8988T (cell line): ENCODE data around the gene RABIF.
"Not testable (repeated sequence)": the region's sequence is repeated elsewhere in the genome, so short reads cannot be mapped to it uniquely, and the experiment has no call there.

ENCODE experiments used
- DNase-seq: peaks from one replicate; pipeline ENCODE4 v3.0.0; 2011

Gene RABIF

DNA sequence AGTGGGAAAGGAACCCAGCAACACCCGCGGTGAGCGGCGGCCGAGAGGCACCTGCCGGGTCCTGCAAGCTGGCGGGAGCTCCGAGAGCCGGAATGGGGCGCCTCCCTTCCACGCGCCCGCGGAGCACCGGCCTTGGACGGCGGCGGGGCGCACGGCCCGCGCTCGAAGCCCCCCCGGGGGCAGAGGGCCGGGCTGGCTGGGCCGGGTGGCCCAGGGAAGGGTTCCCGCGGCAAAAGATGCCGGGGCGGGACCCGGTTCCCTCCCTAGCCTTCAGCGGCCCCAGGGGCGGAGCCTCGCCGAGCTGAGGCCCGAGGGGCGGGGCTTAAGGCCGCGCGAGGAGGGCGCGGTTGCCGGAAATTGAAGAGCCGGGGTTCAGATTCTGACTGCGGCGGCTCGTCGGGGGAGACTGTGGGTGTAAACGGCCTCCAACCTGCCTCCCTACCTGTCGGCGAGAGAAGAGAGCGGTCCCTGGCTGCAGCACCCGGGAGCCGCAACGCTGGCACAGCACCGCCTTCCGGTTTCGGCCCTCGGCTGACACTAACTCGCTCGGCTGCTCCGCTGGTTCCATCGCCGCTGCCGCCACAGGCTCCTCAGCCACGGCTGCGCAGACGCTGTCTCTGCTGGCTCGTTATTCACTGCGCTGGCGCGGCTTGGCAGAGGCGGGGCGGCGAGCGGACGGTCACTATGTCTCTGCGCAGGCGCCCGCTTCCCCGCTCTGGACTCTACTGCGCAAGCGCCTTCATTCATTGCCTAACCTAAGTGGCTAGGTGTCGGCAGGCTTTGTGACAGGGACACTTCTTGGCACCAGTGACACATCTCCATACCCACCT is at the start of gene RABIF:
RABIF (minus strand) TSS at position 619 of the 830 bp plus-strand sequence; CDS start at position 568, 51 bp downstream.
- peak; percentile 88 for DNase-seq

DNA sequence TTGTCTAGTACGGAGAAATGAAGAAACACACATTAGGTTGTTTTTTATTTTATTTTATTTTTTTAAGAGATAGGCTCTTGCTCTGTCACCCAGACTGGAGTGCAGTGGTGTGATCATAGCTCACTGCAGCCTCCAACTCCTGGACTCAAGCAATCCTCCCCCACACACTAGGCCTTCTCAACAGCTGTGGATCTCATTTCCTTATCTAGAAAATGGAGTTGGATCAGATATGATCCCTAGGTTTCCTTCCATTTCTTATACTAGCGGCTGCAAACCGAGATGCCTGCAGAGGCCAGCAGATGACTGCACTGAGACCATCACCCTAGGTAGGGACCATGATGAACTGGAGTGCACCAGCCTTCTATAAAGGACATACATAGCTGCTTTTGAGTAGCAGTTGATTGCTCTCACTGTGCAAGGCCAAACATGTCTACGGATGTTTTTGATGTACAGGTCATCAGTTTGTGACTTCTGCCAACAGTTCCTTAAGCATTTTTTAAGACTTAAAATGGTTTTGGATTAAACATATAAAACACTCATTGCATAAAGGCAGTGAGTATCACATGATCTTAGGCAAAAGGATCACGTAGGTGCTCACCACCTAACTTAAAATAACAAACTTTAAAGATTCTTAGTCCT is 49.5 kb upstream of the RABIF start:
- DNase-seq, result no peak

DNA sequence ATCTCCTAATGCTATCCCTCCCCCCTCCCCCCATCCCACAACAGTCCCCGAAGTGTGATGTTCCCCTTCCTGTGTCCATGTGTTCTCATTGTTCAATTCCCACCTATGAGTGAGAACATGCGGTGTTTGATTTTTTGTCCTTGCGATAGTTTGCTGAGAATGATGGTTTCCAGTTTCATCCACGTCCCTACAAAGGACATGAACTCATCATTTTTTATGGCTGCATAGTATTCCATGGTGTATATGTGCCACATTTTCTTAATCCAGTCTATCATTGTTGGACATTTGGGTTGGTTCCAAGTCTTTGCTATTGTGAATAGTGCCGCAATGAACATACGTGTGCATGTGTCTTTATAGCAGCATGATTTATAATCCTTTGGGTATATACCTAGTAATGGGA is 47.5 kb upstream of the RABIF start:
- DNase-seq, result not testable (repeated sequence)

DNA sequence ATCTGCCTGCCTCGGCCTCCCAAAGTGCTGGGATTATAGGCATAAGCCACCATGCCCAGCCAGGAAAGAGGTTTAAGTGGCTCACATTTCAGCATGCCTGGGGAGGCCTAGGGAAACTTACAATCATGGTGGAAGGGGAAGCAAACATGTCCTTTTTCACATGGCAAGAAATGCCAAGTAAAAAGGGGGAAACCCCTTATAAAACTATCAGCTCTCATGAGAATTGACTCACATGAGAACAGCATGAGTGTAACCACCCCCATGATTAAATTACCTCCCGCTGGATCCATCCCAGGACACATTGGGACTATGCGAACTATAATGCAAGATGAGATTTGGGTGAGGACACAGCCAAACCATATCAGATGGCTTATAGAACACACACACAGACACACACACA is 46.9 kb upstream of the RABIF start:
- DNase-seq, result no peak

DNA sequence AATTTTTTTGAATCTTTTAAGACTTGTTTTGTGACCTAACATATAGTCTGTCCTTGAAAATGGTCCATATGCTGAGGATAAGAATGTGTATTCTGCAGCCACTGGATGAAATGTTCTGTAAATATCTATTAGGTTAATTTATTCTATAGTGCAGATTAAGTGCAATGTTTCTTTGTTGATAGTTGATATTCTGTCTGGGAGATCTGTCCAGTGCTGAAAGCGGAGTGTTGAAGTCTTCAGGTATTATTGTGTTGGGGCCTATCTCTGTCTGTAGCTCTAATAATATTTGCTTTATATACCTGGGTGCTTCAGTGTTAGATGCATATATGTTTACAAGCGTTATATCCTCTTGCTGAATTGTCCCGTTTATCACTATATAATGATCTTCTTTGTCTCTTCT is 45.8 kb upstream of the RABIF start:
- no peak for DNase-seq

DNA sequence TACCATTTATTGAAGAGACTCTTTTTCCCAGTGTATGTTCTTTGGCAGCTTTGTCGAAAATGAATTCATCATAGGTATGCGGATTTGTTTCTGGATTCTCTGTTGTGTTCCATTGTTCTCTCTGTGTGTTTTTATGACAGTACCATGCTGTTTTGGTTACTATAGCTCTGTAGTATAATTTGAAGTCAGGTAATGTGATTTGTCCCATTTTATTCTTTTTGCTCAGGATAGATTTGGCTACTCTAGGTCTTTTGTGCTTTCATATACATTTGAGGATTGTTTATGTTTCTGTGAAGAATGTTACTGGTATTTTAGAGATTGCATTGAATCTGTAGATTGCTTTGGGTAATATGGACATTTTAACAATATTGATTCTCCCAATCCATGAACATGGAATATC is 43.5 kb upstream of the RABIF start:
- no peak for DNase-seq

DNA sequence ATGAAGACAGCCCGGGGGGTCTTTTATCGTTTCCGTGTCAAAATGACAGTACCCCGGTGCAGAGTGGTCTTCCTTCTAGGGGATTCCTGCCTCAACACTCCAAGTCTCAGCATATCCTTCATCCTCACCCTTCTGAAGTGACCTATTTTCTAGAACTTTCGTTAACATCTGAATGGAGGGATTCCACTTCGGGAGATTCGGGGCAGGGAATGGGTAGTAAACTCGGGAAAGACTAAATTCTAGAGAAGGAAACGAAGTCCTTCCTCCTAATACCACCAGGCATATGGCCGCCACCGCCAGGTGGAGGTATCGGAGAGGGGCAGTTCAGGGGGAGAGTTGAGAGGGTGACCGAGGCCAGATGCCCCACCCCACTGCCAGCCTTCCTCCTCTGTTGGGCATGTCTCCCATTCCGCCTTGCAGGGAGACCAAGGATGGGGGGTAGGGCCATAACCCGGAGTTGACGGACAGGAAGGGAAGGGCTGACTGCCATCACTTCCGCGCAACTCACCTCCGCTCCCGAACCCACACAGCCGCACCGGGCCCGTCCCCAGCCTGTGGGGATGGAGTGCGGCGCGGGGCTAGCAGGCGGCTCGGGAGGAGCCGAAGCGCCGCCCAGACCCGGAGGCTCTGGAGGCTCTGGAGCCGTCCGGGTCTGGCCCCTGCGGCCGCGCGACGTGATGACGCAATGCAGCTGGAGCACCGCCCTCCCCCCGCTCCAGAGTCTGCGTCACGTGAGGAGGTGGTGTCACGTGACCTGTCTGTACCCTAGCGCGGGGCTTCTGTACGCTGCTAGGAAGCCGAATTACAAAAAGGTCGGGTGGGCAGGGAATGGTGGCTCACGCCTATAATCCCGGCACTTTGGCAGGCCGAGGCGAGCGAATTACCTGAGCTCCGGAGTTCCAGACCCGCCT is 37.9 kb upstream of the RABIF start, which contains the start of gene KLHL12:
KLHL12 (minus strand) TSS at position 654 of the 911 bp plus-strand sequence. CDS start 2,072 bp downstream, outside the sequence.
- peak; percentile 82 for DNase-seq

DNA sequence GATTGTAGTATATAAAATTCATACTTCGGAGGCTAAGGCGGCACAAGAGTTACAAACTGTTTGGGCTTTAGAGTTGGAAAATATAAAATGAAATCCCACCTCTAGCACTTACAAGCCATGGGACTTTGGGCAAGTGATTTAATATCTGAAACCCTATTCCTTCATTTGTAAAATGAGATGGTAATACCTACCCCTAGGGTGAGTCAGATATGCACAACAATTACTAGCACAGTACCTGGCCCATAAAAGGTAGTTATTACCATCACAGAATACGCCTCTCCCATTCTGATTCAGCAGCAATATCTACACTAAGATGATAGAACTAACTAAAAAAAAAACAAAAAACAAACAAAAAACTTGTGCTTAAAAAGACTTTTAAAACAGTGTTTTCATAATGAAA is 34.6 kb upstream of the RABIF start:
- DNase-seq, result no peak

DNA sequence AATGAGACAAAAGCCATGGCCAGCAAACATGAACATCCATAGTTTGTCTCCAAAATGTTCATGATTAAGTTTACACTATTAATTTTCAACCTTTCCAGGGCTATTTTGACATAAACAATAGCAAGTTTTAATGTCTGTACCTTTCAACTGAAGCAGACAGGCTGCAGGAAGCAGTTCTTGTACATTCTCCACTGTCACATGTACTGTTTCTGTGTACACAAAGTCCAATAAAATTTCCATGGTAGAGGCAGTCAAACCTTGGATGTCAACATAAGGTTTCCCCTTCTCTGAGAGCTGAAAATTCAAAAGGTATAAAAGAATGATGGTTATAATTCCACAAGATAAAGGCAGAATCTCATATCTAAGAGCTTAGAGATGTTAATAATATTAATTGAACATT is 30.7 kb upstream of the RABIF start:
- DNase-seq, result no peak

DNA sequence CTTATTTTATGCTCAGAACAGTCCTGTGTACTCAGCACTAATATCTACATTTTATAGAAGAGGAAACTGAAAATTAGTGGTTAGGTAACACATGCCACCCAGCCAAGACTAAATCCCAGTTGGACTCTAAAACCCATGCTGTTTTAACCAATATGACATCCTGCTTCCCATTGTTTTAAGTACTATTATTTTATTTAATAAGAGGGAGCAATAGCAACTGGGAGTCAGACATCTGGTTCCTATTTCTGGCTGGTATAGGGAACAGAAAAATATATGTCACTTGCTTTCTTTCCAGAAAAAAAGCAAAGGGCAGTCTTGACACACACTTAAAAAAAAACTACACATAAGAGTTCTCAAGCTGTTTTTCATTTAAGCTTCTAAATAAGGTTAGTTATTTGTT is 26.2 kb upstream of the RABIF start:
- no peak for DNase-seq

DNA sequence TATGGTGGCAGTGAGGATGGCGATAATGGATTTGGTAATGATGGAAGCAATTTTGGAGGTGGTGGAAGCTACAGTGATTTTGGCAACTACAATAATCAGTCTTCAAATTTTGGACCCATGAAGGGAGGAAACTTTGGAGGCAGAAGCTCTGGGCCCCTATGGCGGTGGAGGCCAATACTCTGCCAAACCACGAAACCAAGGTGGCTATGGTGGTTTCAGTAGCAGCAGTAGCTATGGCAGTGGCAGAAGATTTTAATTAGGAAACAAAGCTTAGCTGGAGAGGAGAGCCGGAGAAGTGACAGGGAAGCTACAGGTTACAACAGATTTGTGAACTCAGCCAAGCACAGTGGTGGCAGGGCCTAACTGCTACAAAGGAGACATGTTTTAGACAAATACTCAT is 23.5 kb upstream of the RABIF start:
- not testable (repeated sequence) for DNase-seq

DNA sequence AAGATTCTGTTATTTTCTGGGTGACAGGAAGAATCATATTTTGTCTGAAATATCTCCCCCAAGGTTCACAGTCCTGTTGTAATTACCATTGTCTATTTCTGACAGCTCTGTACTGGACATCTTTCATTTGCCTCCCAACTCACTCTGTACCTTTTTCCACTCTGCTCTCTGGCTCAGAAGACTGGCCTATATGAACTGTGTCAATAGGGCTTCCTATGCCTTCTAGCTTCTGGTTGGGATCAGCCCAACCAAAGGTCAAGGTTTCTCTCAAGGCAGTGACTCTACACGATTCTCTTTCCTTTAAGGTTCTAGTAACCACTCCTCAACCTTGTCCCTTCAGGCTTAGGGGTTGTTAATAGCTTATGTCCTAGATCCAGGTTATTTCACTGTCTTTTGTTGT is 20.5 kb upstream of the RABIF start:
- no peak for DNase-seq

DNA sequence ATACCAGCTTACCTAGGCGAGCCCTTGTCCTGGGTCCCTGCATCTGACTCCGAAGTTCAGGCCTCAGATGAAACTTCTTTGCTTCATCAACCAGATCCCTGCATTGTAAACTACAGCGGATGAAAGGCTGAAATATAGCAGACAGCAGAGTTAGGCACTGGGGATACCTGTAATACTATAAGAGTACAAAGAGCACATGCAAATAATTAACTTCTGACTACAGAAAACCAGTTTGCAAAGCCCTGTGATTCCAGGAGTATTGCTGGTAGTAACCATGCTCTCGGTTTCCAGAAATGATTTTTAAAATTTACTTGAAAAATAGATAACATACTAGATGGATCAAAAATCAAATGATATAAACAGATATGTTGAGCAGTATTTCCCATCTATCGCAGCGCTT is 20.0 kb upstream of the RABIF start:
- no peak for DNase-seq

DNA sequence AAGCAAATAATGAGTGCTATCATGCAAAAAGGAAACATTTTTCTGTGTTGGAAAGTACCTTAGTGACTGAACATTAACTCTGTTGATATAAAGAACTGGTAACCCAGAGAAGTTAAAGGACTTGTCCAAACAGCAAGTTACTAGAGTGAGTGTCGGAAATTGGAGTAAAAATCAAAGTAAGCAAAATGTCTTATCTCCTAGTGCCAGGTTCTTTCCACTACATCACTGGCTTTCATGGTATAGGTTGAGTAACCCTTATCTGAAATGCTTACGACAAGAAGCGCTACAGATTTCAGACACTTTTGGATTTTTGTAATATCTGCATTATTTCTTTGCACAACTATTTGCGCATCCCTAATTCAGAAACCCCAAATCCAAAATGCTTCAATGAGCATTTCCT is 16.4 kb upstream of the RABIF start:
- DNase-seq, result no peak

DNA sequence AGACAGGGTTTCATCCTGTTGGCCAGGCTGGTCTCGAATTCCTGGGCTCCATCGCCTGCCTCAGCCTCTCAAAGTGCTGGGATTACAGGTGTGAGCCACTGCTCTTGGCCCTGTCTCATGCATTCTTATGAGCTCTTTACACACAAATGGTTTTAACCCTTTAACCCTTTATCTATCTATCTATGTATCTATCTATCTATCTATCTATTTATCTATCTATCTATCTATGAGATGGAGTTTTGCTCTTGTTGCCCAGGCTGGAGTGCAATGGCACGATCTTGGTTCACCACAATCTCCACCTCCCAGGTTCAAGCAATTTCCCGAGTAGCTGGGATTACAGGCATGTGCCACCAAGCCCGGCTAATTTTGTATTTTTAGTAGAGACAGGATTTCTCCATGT is 14.9 kb upstream of the RABIF start:
- DNase-seq, result not testable (repeated sequence)

DNA sequence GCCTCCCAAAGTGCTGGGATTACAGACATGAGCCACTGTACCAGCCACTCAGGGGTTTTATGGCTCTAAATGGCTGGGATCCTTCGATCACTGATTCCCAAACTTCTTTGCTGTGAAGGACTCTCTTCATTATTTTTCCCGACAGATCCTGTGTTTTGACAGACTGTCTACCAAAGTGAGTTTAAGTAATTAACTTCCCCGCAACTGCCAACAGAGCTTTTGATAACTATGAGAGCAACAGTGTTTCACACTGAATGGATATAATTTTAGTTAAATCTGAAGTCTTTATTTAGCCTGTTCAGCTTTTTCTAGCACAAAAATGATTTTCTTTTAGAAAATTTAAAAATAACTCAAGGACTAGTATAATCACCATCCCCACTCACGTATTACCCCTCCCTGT is 12.6 kb upstream of the RABIF start:
- no peak for DNase-seq

DNA sequence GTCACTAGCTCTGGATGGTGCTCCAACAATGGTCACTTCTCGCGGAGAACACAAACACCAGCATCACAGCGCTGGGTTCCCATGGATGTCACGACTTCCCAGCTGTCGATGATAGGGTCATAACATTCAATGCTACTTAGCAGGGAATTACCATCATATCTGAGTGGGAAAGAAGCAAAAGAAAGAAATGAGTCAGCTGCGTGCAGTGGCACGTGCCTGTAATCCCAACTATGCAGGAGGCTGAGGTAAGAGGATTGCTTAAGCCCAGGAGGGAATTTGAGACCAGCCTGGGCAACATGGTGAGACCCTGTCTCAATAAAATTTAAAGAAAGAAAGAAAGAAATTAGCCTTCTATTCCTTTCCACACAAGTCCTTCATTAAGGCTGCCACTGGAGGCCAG is 3.6 kb upstream of the RABIF start:
- DNase-seq, result no peak

DNA sequence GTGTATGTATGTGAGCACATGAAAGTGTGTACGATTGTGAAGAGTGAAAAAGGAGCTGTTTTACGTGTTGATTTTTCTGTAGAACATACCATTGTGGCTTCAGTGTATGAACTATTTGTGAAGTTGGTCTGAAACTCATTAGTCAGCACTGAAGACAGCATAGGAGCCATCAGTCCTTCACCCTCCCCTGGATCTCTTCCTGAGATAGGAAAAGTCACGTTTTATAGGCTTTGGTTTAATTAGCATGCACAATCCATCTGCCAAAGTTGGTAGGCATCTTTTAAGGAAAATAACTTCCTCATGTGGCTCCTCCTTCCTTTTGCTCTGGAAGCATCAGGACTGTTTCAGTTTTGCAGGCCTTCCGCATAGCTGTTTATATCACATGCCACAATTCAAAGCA is 1.4 kb upstream of the RABIF start:
- DNase-seq, result no peak

DNA sequence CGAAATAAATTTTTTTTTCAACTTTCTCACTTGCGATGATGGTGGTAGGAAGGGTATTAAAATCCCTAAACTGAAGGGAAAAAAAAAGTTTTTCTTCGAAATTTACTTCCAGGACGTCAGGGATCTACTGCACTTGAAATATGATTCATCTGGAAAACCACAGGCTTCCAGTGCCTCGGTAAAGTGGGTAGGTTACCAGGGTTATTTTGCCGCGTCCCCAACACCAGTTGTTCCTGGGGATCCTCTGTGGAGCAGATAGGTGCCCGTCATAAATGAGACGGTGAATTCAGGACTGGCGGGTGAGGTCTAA is 773 bp downstream of the RABIF start:
- no peak for DNase-seq

DNA sequence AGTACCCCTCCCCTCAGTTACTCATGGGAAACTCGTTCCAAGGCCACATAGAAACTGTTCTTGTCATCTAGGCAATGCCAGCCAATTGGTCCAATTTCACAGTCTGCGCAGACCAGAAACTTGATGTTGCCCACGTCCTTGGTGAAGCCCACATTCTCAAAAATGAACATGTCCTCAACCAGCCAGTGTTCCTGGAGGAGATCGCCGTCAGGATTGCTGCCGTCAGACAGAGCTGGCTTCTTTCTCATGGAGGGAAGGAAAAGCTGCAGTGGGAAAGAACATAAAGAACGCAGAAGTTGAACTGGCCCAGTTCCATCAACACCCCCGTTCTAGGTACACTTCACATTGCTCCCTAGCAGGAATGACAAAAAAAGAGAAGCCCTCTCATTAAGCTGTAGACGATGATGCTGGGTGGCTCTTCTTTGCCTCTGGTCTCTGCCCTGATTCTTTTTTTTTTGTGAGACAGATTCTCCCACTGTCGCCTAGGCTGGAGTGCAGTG is 7.9 kb downstream of the RABIF start:
- DNase-seq, result no peak

DNA sequence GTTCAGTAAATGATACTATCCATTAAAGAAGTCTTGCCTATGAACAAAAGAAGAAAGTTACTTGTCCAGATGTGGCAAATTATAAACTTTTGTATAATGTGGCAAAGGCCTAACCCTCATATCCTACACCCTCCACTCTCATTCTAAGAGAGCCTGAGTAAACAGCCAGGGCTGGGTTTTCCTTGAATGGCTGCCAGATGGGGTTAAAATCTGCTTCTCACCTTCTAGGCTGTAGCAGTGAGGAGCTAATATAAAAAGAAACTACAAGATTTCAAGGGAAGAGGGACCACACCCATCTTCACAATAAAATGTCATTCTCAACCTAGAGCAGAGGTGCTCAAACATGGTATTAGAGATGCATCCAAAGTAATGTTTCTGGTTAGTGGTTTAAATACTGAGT is 8.9 kb downstream of the RABIF start:
- no peak for DNase-seq

DNA sequence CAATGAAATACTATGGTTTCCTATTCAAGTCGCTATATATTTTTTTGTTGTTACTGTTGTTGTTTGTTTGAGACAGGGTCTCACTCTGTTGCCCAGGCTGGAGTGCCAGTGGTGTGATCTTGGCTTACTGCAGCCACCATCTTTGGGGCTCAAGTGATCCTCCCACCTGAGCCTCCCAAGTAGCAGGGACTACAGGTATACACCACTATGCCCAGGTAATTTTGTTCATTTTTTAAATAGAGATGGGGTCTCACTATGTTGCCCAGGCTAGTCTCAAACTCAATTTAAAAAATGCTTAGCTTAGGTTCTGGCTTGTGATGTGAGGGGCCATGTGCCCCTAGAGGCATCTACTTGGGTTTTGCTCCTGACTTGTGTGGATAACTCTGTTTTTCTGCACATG is 9.8 kb downstream of the RABIF start:
- no peak for DNase-seq

DNA sequence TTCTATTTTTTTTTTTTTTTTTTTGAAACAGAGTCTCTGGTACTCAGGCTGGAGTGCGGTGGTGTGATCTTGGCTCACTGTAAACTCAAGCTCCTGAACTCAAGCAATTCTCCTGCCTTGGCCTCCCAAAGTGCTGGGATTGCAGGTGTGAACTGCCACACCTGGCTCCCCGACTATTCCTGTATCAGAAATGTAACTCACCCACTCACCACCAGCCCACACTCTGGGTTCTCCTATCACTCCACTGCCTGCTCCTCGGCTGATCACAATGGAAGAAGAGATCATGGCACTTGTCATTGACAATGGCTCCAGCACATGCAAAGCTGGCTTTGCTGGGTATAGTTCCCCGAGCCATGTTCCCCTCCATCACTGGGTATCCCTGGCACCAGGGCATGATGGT is 15.9 kb downstream of the RABIF start:
- no peak for DNase-seq

DNA sequence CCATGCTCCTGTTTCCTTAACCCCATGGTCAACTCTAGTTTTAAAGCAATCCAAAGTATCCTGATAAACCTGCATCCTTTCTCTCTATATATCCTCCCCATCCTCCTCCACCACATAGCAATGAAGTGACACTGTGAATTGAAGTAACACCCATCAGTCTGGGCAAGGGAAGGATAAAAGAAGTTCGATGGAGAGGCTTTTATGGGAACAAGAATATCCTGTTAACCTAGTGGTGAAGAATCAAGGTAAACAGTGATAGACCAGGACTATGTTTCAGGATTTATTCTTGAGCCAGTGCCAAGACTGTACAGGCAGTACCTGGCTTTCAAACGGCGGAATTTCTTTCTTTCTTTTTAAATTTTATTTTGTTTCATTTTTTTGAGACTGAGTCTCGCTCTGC is 17.6 kb downstream of the RABIF start:
- DNase-seq, result no peak
